ENCODE measurements around the gene NAA60.
"Not testable (repeated sequence)": the region's sequence is repeated elsewhere in the genome, so short reads cannot be mapped to it uniquely, and the experiment has no call there.

Gene NAA60

GRCh38 chr16:3527216-3527829 lies 83.8 kb downstream of the NAA60 start:
- DNase-seq, result peak; percentile 72
- in situ Hi-C loops (cut with MboI; ENCODE audit: low pct_unique_long_range_greater_than_20kb, low sequenced_read_pairs), result not testable (repeated sequence)

- in situ Hi-C loops (cut with MboI; ENCODE audit: low pct_unique_long_range_greater_than_20kb, low sequenced_read_pairs), result no loop called here
- DNase-seq, result no peak
These were observed 84.9 kb downstream of the NAA60 start for GRCh38 chr16:3528406-3528805.

- peak; percentile 13 for DNase-seq
- in situ Hi-C loops (cut with MboI; ENCODE audit: low pct_unique_long_range_greater_than_20kb, low sequenced_read_pairs), result no loop called here
These were observed 85.7 kb downstream of the NAA60 start for GRCh38 chr16:3529175-3529574.

- no peak for DNase-seq
- in situ Hi-C loops (cut with MboI; ENCODE audit: low pct_unique_long_range_greater_than_20kb, low sequenced_read_pairs), result no loop called here
These were observed 87.0 kb downstream of the NAA60 start for GRCh38 chr16:3530371-3530914.

- DNase-seq, result no peak
- in situ Hi-C loops (cut with MboI; ENCODE audit: low pct_unique_long_range_greater_than_20kb, low sequenced_read_pairs), result no loop called here
These were observed 89.3 kb downstream of the NAA60 start for GRCh38 chr16:3532741-3533140.

GRCh38 chr16:3534126-3534525 lies 90.6 kb downstream of the NAA60 start:
- in situ Hi-C loops (cut with MboI; ENCODE audit: low pct_unique_long_range_greater_than_20kb, low sequenced_read_pairs), result no loop called here
- DNase-seq, result no peak

- in situ Hi-C loops (cut with MboI; ENCODE audit: low pct_unique_long_range_greater_than_20kb, low sequenced_read_pairs), result no loop called here
- no peak for DNase-seq
These were observed 92.8 kb downstream of the NAA60 start for GRCh38 chr16:3536271-3536731.

All from KBM-7 (cell line).